Type B pancreatic cell (in vitro differentiated cells): ENCODE data around the gene CHAC1. TPM values are rescaled to one million over a fixed set of nuclear protein-coding genes. Genes with fewer than 3 reads are reported as not detected.

Source experiments
- DNase-seq: peaks from one replicate; pipeline ENCODE4 v3.0.0; 2021; ENCODE audit warnings: mixed read lengths; ENCODE audit not compliant: unreplicated experiment; ENCODE audit errors: extremely low spot score
- H3K27ac Mint-ChIP-seq: 2 replicates; pipeline ENCODE4 v1.8.0; 2021; ENCODE audit warnings: mild to moderate bottlenecking, mixed read lengths
- H3K27me3 Mint-ChIP-seq: 2 replicates; pipeline ENCODE4 v1.8.0; 2021; ENCODE audit warnings: mixed read lengths
- H3K36me3 Mint-ChIP-seq: 2 replicates; pipeline ENCODE4 v1.8.0; 2021; ENCODE audit warnings: mixed read lengths
- H3K4me1 Mint-ChIP-seq: one replicate; pipeline ENCODE4 v1.8.0; 2021; ENCODE audit warnings: mixed read lengths; ENCODE audit not compliant: unreplicated experiment
- H3K4me3 Mint-ChIP-seq: 2 replicates; pipeline ENCODE4 v1.8.0; 2021; ENCODE audit warnings: mild to moderate bottlenecking, mixed read lengths
- H3K9me3 Mint-ChIP-seq: 2 replicates; pipeline ENCODE4 v1.8.0; 2021; ENCODE audit warnings: mixed read lengths
- total RNA-seq: library from RNA; stranded (reverse); gene quantifications from 2 replicates; pipeline ENCODE4 v1.2.1, GENCODE V29; 2021; ENCODE audit warnings: low replicate concordance
- TF ChIP-seq, protein P1 (sequence below): fragments of 200-600 bp; sonication (generic); conservative IDR thresholded peaks from 2 replicates; pipeline ENCODE4 v1.5.0; 2021; ENCODE audit warnings: antibody characterized with exemption, mild to moderate bottlenecking

The CHAC1 gene
- total RNA-seq, 1 donor from 2014 or later = 7.8 TPM

GRCh38 chr15:40936234-40936708, 17.0 kb upstream of the CHAC1 start:
- no peaks in the 10 kb centered on the region for H3K9me3 Mint-ChIP-seq
- TF ChIP-seq, protein P1, sequence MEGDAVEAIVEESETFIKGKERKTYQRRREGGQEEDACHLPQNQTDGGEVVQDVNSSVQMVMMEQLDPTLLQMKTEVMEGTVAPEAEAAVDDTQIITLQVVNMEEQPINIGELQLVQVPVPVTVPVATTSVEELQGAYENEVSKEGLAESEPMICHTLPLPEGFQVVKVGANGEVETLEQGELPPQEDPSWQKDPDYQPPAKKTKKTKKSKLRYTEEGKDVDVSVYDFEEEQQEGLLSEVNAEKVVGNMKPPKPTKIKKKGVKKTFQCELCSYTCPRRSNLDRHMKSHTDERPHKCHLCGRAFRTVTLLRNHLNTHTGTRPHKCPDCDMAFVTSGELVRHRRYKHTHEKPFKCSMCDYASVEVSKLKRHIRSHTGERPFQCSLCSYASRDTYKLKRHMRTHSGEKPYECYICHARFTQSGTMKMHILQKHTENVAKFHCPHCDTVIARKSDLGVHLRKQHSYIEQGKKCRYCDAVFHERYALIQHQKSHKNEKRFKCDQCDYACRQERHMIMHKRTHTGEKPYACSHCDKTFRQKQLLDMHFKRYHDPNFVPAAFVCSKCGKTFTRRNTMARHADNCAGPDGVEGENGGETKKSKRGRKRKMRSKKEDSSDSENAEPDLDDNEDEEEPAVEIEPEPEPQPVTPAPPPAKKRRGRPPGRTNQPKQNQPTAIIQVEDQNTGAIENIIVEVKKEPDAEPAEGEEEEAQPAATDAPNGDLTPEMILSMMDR = no peak
- peaks cover 17% of the 10 kb centered on the region for H3K4me1 Mint-ChIP-seq
- no peaks in the 10 kb centered on the region for H3K36me3 Mint-ChIP-seq
- peaks cover 22% of the 10 kb centered on the region for H3K27me3 Mint-ChIP-seq
- no peak overlapping the region for H3K27ac Mint-ChIP-seq
- no peak for DNase-seq
- no peak overlapping the region for H3K4me3 Mint-ChIP-seq

GRCh38 chr15:40936709-40937666, 16.3 kb upstream of the CHAC1 start:
- DNase-seq = no peak
- H3K4me3 Mint-ChIP-seq = no peak overlapping the region
- H3K36me3 Mint-ChIP-seq = no peaks in the 10 kb centered on the region
- no peaks in the 10 kb centered on the region for H3K9me3 Mint-ChIP-seq
- peaks cover 16% of the 10 kb centered on the region for H3K4me1 Mint-ChIP-seq
- H3K27ac Mint-ChIP-seq = no peak overlapping the region
- H3K27me3 Mint-ChIP-seq = peaks cover 15% of the 10 kb centered on the region
- TF ChIP-seq, protein P1 = peak; percentile 48

- H3K27me3 Mint-ChIP-seq = peaks cover 7% of the 10 kb centered on the region
- TF ChIP-seq, protein P1 = peak; percentile 38
- no peak overlapping the region for H3K27ac Mint-ChIP-seq
- peaks cover 16% of the 10 kb centered on the region for H3K4me1 Mint-ChIP-seq
- DNase-seq = no peak
- no peaks in the 10 kb centered on the region for H3K36me3 Mint-ChIP-seq
- H3K4me3 Mint-ChIP-seq = no peak overlapping the region
- no peaks in the 10 kb centered on the region for H3K9me3 Mint-ChIP-seq
Observed at GRCh38 chr15:40937762-40938535, 15.3 kb upstream of the CHAC1 start.

GRCh38 chr15:40938536-40938870, 14.8 kb upstream of the CHAC1 start:
- H3K27me3 Mint-ChIP-seq = peaks cover 2% of the 10 kb centered on the region
- TF ChIP-seq, protein P1 = no peak
- no peak overlapping the region for H3K4me3 Mint-ChIP-seq
- peaks cover 16% of the 10 kb centered on the region for H3K4me1 Mint-ChIP-seq
- DNase-seq = no peak
- no peaks in the 10 kb centered on the region for H3K9me3 Mint-ChIP-seq
- no peak overlapping the region for H3K27ac Mint-ChIP-seq
- no peaks in the 10 kb centered on the region for H3K36me3 Mint-ChIP-seq

- peak overlapping the region; percentile 74 for H3K4me3 Mint-ChIP-seq
- peak overlapping the region; percentile 83 for H3K27ac Mint-ChIP-seq
- H3K9me3 Mint-ChIP-seq = no peaks in the 10 kb centered on the region
- H3K4me1 Mint-ChIP-seq = peaks cover 16% of the 10 kb centered on the region
- DNase-seq = no peak
- no peaks in the 10 kb centered on the region for H3K36me3 Mint-ChIP-seq
- no peaks in the 10 kb centered on the region for H3K27me3 Mint-ChIP-seq
- TF ChIP-seq, protein P1 = no peak
Observed at GRCh38 chr15:40940296-40940801, 12.9 kb upstream of the CHAC1 start.
